ENCODE measurements around the gene ZSWIM7.
A peak's percentile ranks its signal among the peaks of the same experiment; 100 is the strongest.
"Not testable (repeated sequence)": the region's sequence is repeated elsewhere in the genome, so short reads cannot be mapped to it uniquely, and the experiment has no call there.

The ZSWIM7 gene

DNA sequence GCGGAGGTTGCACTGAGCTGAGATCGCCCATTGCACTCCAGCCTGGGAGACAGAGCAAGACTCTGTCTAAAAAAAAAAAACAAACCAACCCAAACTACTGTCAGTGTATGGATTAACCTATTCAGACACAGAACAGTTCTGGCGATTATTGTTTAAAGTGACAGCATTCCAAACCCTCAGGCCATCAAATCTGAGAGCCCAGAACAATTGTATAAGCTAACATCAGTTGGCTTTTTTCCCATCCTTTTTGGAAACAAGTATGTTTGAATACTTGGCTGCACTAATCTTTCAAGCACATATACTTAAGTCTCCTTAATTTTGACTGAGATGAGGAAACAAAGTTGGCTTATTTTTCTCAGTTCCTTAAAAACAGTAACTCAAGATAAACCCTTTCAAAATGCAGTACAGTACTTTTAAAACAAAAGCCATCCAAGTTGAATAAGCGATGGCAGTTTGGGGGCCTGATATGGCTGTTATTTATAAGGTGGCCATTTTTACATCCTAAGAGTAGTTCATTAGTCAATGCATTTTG lies 1.4 kb downstream of the ZSWIM7 start:
- DNase-seq, result no peak

GRCh38 chr17:15996322-15996721 lies 3.2 kb downstream of the ZSWIM7 start:
- no peak for DNase-seq

GRCh38 chr17:15981646-15982580 lies 17.6 kb downstream of the ZSWIM7 start:
- no peak for DNase-seq

DNA sequence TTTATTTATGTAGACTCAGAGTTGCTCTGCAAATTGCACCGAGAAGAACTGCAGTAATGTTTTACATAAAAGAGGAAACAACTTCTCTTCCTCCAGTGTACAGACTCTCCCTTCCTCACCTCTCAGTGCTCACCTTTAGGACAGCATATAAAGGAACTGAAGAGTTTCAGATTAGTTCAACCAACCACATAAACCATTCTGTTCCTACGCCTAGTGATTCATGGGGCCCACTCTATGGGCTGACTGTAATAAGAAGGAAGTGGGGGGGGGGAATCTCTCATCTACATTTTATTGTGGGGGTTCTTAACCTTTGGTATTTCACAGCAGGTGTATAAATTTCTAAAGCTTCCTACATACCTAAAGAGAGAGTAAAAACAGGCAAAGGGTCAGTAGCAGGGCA lies 18.3 kb downstream of the ZSWIM7 start:
- peak; percentile 9 for DNase-seq

GRCh38 chr17:15979013-15979412 lies 20.5 kb downstream of the ZSWIM7 start:
- DNase-seq, result not testable (repeated sequence)

GRCh38 chr17:15978606-15979005 lies 20.9 kb downstream of the ZSWIM7 start:
- no peak for DNase-seq

DNA sequence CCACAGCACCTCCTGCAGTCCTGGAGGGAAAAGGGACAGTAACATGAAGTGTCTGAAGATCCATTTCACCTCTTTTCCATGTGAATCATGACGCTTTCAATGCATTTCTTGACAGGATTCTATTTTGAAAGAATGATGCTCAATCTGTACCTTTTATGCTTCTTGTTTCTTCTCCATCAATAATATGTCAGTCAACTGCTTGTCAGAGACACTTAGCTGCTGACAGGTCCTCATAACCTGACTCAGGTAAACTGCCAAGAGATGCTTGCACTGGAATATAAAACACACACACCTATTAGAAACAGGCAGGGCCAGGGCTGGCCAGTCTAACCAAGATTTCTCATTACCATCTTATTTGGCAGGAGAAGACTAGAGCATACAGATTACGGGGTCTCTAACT lies 21.6 kb downstream of the ZSWIM7 start:
- no peak for DNase-seq

GRCh38 chr17:15973834-15974233 lies 25.7 kb downstream of the ZSWIM7 start:
- DNase-seq, result no peak

DNA sequence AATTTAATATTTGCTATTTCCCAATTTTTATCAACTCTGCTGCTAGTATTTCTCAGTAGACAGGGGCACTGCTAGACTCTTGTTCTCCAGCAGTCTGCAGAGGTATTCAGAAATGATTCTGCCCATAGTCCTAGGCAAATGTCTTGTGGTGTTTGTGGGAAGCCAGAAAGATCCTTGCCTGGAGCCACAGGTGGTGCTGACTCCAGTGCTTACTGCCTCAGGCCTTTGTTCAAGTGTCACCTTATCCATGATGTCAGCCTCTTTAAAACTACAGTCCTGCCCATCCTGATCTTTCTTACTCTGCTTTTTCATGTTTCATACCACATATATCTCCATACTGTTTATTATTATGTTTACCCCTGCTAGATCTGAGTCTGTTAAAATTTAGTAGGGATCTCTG lies 26.5 kb downstream of the ZSWIM7 start:
- no peak for DNase-seq

- DNase-seq, result no peak
Measured at GRCh38 chr17:15972497-15972951, 27.0 kb downstream of the ZSWIM7 start.

GRCh38 chr17:15971882-15972281 lies 27.6 kb downstream of the ZSWIM7 start:
- DNase-seq, result no peak

GRCh38 chr17:15971098-15971678 lies 28.3 kb downstream of the ZSWIM7 start:
- no peak for DNase-seq

DNA sequence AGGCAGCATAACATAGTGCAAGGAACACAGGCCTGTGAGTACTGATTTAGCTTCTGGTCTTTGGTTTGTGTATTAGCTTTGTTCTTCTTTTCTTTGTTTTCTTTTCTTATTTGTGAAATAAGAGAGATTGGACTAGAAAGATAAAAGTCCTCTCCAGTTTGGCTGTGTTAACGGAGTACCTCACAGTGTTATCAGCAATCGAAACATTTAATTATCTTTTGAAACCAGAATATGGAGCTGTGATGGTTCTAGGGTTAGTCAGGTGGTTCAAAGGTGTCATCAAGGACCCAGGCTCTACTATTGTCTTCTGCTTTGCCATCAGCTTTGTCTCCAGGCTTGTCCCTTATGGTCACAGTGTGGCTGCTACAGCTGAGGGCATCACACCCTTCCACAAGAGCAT lies 29.0 kb downstream of the ZSWIM7 start:
- no peak for DNase-seq

GRCh38 chr17:15969463-15969862 lies 30.0 kb downstream of the ZSWIM7 start:
- DNase-seq, result no peak

DNA sequence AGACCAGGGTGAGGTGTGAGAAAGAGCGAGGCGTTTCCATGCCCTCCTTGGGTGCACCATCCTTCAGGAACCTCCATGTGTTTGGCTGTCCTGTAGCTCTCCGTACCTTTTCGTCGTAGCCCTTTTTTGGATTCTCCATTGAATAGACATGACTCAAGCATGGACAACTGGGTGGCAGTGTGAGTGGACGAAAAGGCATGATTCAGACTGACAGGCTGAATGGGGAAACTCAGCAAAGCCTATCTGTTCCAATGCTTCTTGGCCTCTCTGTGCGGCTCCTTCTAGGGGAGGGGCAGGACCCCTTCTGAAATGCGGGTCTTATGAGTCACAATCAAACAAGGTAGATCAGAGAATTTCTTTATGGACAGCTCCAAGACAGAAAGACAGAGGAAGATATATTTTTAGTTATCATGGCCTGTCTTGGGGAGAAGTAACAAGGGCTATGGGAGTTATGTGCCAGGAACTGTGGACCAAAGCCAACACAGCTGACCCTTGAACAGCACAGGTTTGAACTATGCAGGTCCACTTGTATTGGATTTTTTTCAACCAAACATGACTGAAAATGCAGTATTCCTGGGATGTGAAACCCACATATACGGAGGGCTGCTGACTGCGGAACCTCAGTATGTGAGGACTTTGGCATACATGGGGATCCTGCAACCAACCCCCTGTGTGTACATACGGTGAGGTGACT lies 31.7 kb downstream of the ZSWIM7 start:
- DNase-seq, result no peak

GRCh38 chr17:15966879-15967248 lies 32.6 kb downstream of the ZSWIM7 start:
- DNase-seq, result no peak

- DNase-seq, result no peak
Measured at GRCh38 chr17:15966183-15966878, 33.2 kb downstream of the ZSWIM7 start.

- DNase-seq, result no peak
Measured at GRCh38 chr17:15965528-15965927, 34.0 kb downstream of the ZSWIM7 start.

- DNase-seq, result no peak
Measured at GRCh38 chr17:15963670-15964110, 35.8 kb downstream of the ZSWIM7 start.

GRCh38 chr17:15958484-15958854 lies 41.0 kb downstream of the ZSWIM7 start:
- DNase-seq, result no peak

DNA sequence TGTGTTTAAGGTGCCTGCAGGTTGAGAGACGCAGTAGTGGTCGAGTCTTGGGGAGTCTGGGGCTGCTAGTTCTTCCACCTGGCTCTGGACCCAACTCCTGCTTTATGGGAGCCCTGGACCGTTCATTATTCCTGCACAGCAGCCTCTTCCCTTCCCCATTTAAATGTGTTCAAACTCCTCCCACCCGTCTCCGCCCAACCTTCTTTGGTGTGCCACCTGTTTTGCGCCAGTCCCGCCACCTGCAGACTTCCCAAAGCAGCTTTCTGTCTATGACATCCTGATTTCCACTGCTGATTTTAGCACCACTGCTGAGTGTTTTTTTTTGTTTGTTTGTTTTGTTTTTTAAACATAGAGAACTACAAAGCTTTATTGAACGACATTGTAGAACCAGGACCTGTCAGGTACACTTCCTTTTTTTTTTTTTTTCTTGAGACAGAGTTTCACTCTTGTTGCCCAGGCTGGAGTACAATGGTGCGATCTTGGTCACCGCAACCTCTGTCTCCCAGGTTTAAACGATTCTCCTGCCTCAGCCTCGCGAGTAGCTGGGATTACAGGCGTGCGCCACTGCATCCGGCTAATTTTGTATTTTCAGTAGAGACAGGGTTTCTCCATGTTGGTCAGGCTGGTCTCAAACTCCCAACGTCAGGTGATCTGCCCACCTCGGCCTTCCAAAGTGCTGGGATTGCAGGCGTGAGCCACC lies 41.7 kb downstream of the ZSWIM7 start:
- DNase-seq, result no peak

DNA sequence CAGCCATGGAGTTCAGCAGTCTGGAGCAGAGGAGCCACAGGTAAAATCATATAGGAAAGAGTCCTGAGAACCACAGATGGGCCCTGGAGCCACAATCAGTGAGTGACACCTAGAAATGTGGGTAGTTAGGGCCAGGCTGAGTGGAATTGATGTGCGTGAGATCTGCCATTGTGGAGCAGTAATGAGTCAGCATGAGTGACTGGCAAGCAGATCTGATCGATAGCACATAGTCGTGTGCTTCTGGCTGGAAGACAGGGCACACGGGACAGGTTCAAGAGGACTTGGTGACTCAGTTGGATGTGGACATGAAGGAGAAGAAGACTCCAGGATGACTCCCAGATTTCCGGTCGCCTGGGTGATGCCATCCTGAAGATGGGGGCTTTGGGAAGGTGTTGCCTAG lies 42.3 kb downstream of the ZSWIM7 start:
- DNase-seq, result no peak

Data from SIG-M5 (cell line).